ENCODE data around the gene ID2. TPM values are rescaled to one million over a fixed set of nuclear protein-coding genes. Genes with fewer than 3 reads are reported as not detected.

The ID2 gene
- total and polyA plus RNA-seq, 10 of the 15 experiments (the other 5 are each of a cell fraction or from before 2014, with no cell fraction given) = 39.0 to 613 (median 73.6) TPM

- Histone ChIP-seq H2AFZ (ENCODE audit: control insufficient read depth, low read depth, low read length) (no peak overlapping the region), H3K4me1 (ENCODE audit: control insufficient read depth, insufficient read depth, low read length) (no peaks in the 10 kb centered on the region), H3K36me3 (ENCODE audit: control insufficient read depth in 2 of 2, insufficient read depth in 2 of 2, low read length in 1 of 2) (no peaks in the 10 kb centered on the region), H3K9me3 (replicated peaks; ENCODE audit: control insufficient read depth, insufficient read depth, low read length) (no peaks in the 10 kb centered on the region), H3K4me2 (ENCODE audit: control insufficient read depth, insufficient read depth) (no peak overlapping the region), H4K20me1 (ENCODE audit: control insufficient read depth, insufficient read depth) (no peaks in the 10 kb centered on the region), H3K27me3 (replicated peaks in 1 of 2; ENCODE audit: control insufficient read depth in 2 of 2, insufficient read depth in 2 of 2, low read length in 1 of 2) (no peaks in the 10 kb centered on the region), H3K4me3 (no peak overlapping the region), H3K9ac (ENCODE audit: control insufficient read depth, insufficient read depth, low read length) (no peak overlapping the region), H3K27ac (ENCODE audit: control insufficient read depth, insufficient read depth) (no peak overlapping the region), H3K79me2 (ENCODE audit: control insufficient read depth, insufficient read depth, low read length) (no peaks in the 10 kb centered on the region)
- CTCF ChIA-PET = interaction anchor here (0.6 kb wide), 1 partner anchor 444 kb away, joined by 3 read pairs; no protein-coding TSS in a partner anchor
- FAIRE-seq (no peak), ATAC-seq (no peak), DNase-seq (ENCODE audit: low read depth, low spot score) (no peak)
- no TSS peak for BruUV-seq (replicated peaks)
- POLR2A ChIA-PET = no interaction called here
- intact Hi-C loops (cut with micrococcal nuclease; ENCODE audit: unreplicated experiment) = no loop called here
- TF ChIP-seq MXI1 (IDR thresholded peaks at IDR 0.05; ENCODE audit: low read depth, low read length) = no peak
- no peak for TF ChIP-seq ZBTB33 (IDR thresholded peaks at IDR 0.05)
- no peak for TF ChIP-seq CBX5 (IDR thresholded peaks at IDR 0.05; ENCODE audit: low read depth)
- no peak for TF ChIP-seq IRF3 (IDR thresholded peaks at IDR 0.05)
- no peak for TF ChIP-seq CTCF (IDR thresholded peaks at IDR 0.05 in 2 of 3, conservative IDR thresholded peaks at IDR 0.05 in 1 of 3; ENCODE audit: control insufficient read depth in 2 of 3, extremely low read depth in 1 of 3, insufficient read depth in 1 of 3, low read depth in 3 of 3, low read length in 3 of 3)
- TF ChIP-seq SIN3A (IDR thresholded peaks at IDR 0.05; ENCODE audit: low read depth, low read length) = no peak
- TF ChIP-seq POLR2AphosphoS2 (IDR thresholded peaks at IDR 0.05; ENCODE audit: low read depth, low read length) = no peak
- TF ChIP-seq CHD2 (IDR thresholded peaks at IDR 0.05; ENCODE audit: borderline replicate concordance, low read depth, low read length) = no peak
- SMC1A ChIA-PET (ENCODE audit: uncharacterized antibody, unreplicated experiment) = no interaction called here
- WGBS (ENCODE audit: insufficient coverage, insufficient replicate concordance, low lambda C conversion rate, missing lambda C conversion rate) = 21% methylated on average over 7 of the region's 7 CpGs
- in situ Hi-C loops (cut with MboI) = no loop called here
- RAD21 ChIA-PET (ENCODE audit: unreplicated experiment) = no interaction called here
Measured at GRCh38 chr2:8699839-8700238, 18.0 kb downstream of the ID2 start.

Measured in GM12878 (cell line).